K562 (cell line): Measurements from ENCODE around the gene SH3BGR.

Experiments used
- CHD2 ChIP-seq: IDR thresholded peaks from 2 replicates; pipeline ENCODE4 v1.6.1; 2011; ENCODE audit warnings: low read depth, low read length
- ERF ChIP-seq: fragments of 450-650 bp; formaldehyde crosslinking; IDR thresholded peaks from 2 replicates; pipeline ENCODE4 v1.4.0; 2020; ENCODE audit warnings: mild to moderate bottlenecking, mixed read lengths
- EZH2 ChIP-seq: IDR thresholded peaks from 2 replicates; pipeline ENCODE4 v1.6.1; 2012; ENCODE audit warnings: low read depth, mild to moderate bottlenecking, inconsistent platforms, low read length, borderline replicate concordance
- MTA1 ChIP-seq: fragments of 450-650 bp; IDR thresholded peaks from 2 replicates; pipeline ENCODE4 v1.6.1; 2017; ENCODE audit warnings: borderline replicate concordance
- MTA3 ChIP-seq: fragments of 450-650 bp; formaldehyde crosslinking; IDR thresholded peaks from 2 replicates; pipeline ENCODE4 v1.6.1; 2017; ENCODE audit warnings: mild to moderate bottlenecking, borderline replicate concordance
- RCOR1 ChIP-seq, 2 experiments: IDR thresholded peaks; 2 replicates each; pipeline ENCODE4 v1.6.1; 2012; ENCODE audit warnings: low read depth in 2 of 2, low read length in 2 of 2, borderline replicate concordance in 1 of 2, improper control_type of control experiment in 1 of 2
- REST ChIP-seq, 2 experiments: fragments of 450-650 bp; formaldehyde crosslinking in 1 of 2; IDR thresholded peaks; 2 replicates each; pipeline versions ENCODE4 v1.4.0 to v1.6.1; 2014 to 2020; ENCODE audit warnings: mild to moderate bottlenecking in 2 of 2, borderline replicate concordance in 1 of 2, low read depth in 1 of 2
- SREBF2 ChIP-seq: sonication (generic); formaldehyde crosslinking; IDR thresholded peaks from 2 replicates; pipeline ENCODE4 v1.4.0; 2020; ENCODE audit warnings: mild to moderate bottlenecking, missing genetic modification reagents
- STAT5A ChIP-seq: IDR thresholded peaks from 2 replicates; pipeline ENCODE4 v1.6.1; 2012; ENCODE audit warnings: low read length, inconsistent platforms, borderline replicate concordance
- SUPT5H ChIP-seq: fragments of 450-650 bp; IDR thresholded peaks from 2 replicates; pipeline ENCODE4 v1.6.1; 2016
- TARDBP ChIP-seq: fragments of 450-650 bp; IDR thresholded peaks from 2 replicates; pipeline ENCODE4 v1.6.1; 2016
- TBP ChIP-seq: optimal IDR thresholded peaks from 2 replicates; pipeline ENCODE3; 2011; ENCODE audit warnings: low read depth, low read length, improper control_type of control experiment
- ZBTB43 ChIP-seq: sonication (generic); formaldehyde crosslinking; IDR thresholded peaks from 2 replicates; pipeline ENCODE4 v1.8.0; 2023; ENCODE audit warnings: mild to moderate bottlenecking, missing genetic modification reagents
- ZNF224 ChIP-seq: sonication (generic); formaldehyde crosslinking; IDR thresholded peaks from 2 replicates; pipeline ENCODE4 v1.8.0; 2022; ENCODE audit warnings: mild to moderate bottlenecking, missing genetic modification reagents

- no peak for TF ChIP-seq RCOR1 (IDR thresholded peaks at IDR 0.05; ENCODE audit: borderline replicate concordance in 1 of 2, low read depth in 2 of 2, low read length in 2 of 2)
- TF ChIP-seq REST (IDR thresholded peaks at IDR 0.05; ENCODE audit: borderline replicate concordance), result no peak
- no peak for TF ChIP-seq REST (CRISPR knock-in tag; IDR thresholded peaks at IDR 0.05; ENCODE audit: low read depth)
- TF ChIP-seq MTA3, result no peak
- TF ChIP-seq ERF (CRISPR knock-in tag), result no peak
- no peak for TF ChIP-seq SREBF2 (CRISPR knock-in tag)
- no peak for TF ChIP-seq ZBTB43
- no peak for TF ChIP-seq TARDBP
- TF ChIP-seq STAT5A, result no peak
- no peak for TF ChIP-seq EZH2
- no peak for TF ChIP-seq CHD2
- no peak for TF ChIP-seq MTA1
- no peak for TF ChIP-seq SUPT5H
- no peak for TF ChIP-seq ZNF224
- TF ChIP-seq TBP, result no peak
Observed at GRCh38 chr21:39474611-39475010, 22.8 kb downstream of the SH3BGR start.
